Heart right ventricle (tissue), 16 donors: Measurements from ENCODE around the gene NECAB2. TPM values are rescaled to one million over a fixed set of nuclear protein-coding genes. Genes with fewer than 3 reads are reported as not detected.

Source experiments
- ATAC-seq, 8 donors: fragments of 200-7000 bp; cut with Tn5 transposase; one replicate each; pipeline ENCODE4 v1.9.1; 2020; ENCODE audit warnings: mild to moderate bottlenecking in 8 of 8, moderate library complexity in 8 of 8, moderate number of reproducible peaks in 1 of 8
- DNase-seq, 2 donors: peaks; one replicate each; pipeline ENCODE4 v3.0.0-alpha.2; 2020
- H3K27ac ChIP-seq, 10 donors: fragments of 200-600 bp; sonication (generic) in 2 of 10; one replicate each; pipeline versions ENCODE4 v1.5.0 to v1.8.0; 2020 to 2022; ENCODE audit warnings: mild to moderate bottlenecking in 3 of 10
- H3K27me3 ChIP-seq, 7 donors: fragments of 200-600 bp; one replicate each; pipeline ENCODE4 v1.8.0; 2021 to 2022; ENCODE audit warnings: mild to moderate bottlenecking in 2 of 7
- H3K36me3 ChIP-seq, 9 donors: fragments of 200-600 bp; sonication (generic) in 1 of 9; one replicate each; pipeline versions ENCODE4 v1.5.0 to v1.8.0; 2020 to 2022; ENCODE audit warnings: mild to moderate bottlenecking in 2 of 9
- H3K4me1 ChIP-seq, 9 donors: fragments of 200-600 bp; sonication (generic) in 1 of 9; one replicate each; pipeline versions ENCODE4 v1.5.0 to v1.8.0; 2020 to 2022; ENCODE audit warnings: mild to moderate bottlenecking in 4 of 9
- H3K4me3 ChIP-seq, 10 donors: fragments of 200-600 bp; sonication (generic) in 2 of 10; one replicate each; pipeline versions ENCODE4 v1.5.0 to v1.8.0; 2020 to 2022; ENCODE audit warnings: mild to moderate bottlenecking in 7 of 10, moderate library complexity in 2 of 10
- H3K9me3 ChIP-seq, 11 donors: fragments of 200-600 bp in 10 of 11; sonication (generic) in 2 of 11; one replicate each; pipeline versions ENCODE4 v1.5.0 to v1.8.0; 2013 to 2022; ENCODE audit warnings: mild to moderate bottlenecking in 2 of 11, control low read depth in 1 of 11, moderate library complexity in 1 of 11
- CTCF ChIP-seq, 9 donors: fragments of 200-600 bp; sonication (generic) in 2 of 9; IDR thresholded peaks; one replicate each; pipeline versions ENCODE4 v1.5.0 to v1.8.0; 2021 to 2022; ENCODE audit warnings: antibody characterized with exemption in 9 of 9, mild to moderate bottlenecking in 5 of 9, moderate library complexity in 1 of 9
- WGBS, 2 donors: extraction: QIAGEN DNeasy Blood & Tissue Kit; methylation state at CpG; one replicate each; pipeline ENCODE4 v1.1.7; 2013; ENCODE audit warnings: inconsistent platforms in 1 of 2; 5-methylcytosine and 5-hydroxymethylcytosine counted together
- intact Hi-C, 10 donors: fragments of 100-400 bp; cut with DNase I; formaldehyde crosslinking; loops; one replicate each; pipeline versions ENCODE4 v1.11.1 to v1.14.2; 2022
- polyA plus RNA-seq, 2 donors: library from polyadenylated mRNA; stranded (reverse); fragments of 200-250 nt; gene quantifications; one replicate each; pipeline ENCODE4 v1.2.3, GENCODE V29; 2013
- total RNA-seq, 10 donors: library from RNA; stranded (reverse); fragmentation: NEBNext Ultra II Directional in 3 of 10; extraction: Animal tissue kit (Norgen Biotek cat#: 25700) in 3 of 10; gene quantifications; one replicate each; pipeline versions ENCODE4 v1.2.1 to v1.2.4, GENCODE V29; 2021 to 2023
- donor health status: Arrhythmogenic right ventricular cardiomyopathy.
- donor health status: ischemic (EF 13 %, LVEDD 7.1; RV severe dilation, severe dysfunction).
- donor health status: healthy with polysubstance abuse.
- donor health status: DM: no; HTN: yes; CAD: no.
- donor health status: DM: no; HTN: no; CAD: no.
- donor health status: ischemic (EF 25% LVEDD 6.9; RV normal size, moderate dysfunction).
- donor health status: ischemic (EF 25% LVEDD 5.7; RV mildly dilated, moderate dysfunction).
- donor health status: healthy.
- donor health status: DM: yes; HTN: yes; CAD: no.
- donor health status: Ischemic cardiomyopathy.
- donor health status: ischemic (EF 35%, LVEDD 5.7; RV mildly dilated, moderate dysfunction).
- donor health status: nonischemic (EF 11% LVEDD 7.7; RV severe dilation, severe dysfunction).
- donor health status: DM: yes; HTN: yes; CAD: no.
- donor health status: PGD.
- donor health status: ischemic (EF 29% LVEDD 5.4; RV normal size, mild dysfunction).
- donor health status: nonischemic (EF 23%, LVEDD 6.1; RV moderate dilation, normal function).

Gene NECAB2
- total and polyA plus RNA-seq, 12 donors: 0.32 to 3.2 (median 1.0) TPM

GRCh38 chr16:84034516-84034915 is 66.5 kb downstream of the NECAB2 start:
- WGBS, 2 donors: 91 to 92% methylated on average over 12 of the region's 12 CpGs
- peaks cover 0 to 20% (median 0%) of the 10 kb centered on the region in 7 donors for H3K27me3 ChIP-seq
- DNase-seq (no peak), ATAC-seq (no peak)
- H3K36me3 ChIP-seq: no peaks in the 10 kb centered on the region
- intact Hi-C loops: no loop called here
- H3K9me3 ChIP-seq: peaks cover 0 to 14% (median 7%) of the 10 kb centered on the region in 11 donors
- no peak overlapping the region for H3K4me3 ChIP-seq
- TF ChIP-seq CTCF (IDR thresholded peaks at IDR 0.05): no peak
- H3K27ac ChIP-seq: no peak overlapping the region
- H3K4me1 ChIP-seq: no peaks in the 10 kb centered on the region

GRCh38 chr16:84036131-84036530 is 68.1 kb downstream of the NECAB2 start:
- no peak for DNase-seq
- Histone ChIP-seq H3K27ac (no peak overlapping the region), H3K27me3 (peaks cover 0 to 25% (median 0%) of the 10 kb centered on the region in 7 donors), H3K9me3 (peaks cover 0 to 14% (median 7%) of the 10 kb centered on the region in 11 donors), H3K4me3 (no peak overlapping the region), H3K36me3 (no peaks in the 10 kb centered on the region), H3K4me1 (no peaks in the 10 kb centered on the region)
- WGBS, 2 donors: 74 to 87% methylated on average over 3 of the region's 3 CpGs
- intact Hi-C loops: no loop called here
- no peak for ATAC-seq
- TF ChIP-seq CTCF (IDR thresholded peaks at IDR 0.05): no peak

- peaks cover 0 to 14% (median 7%) of the 10 kb centered on the region in 11 donors for H3K9me3 ChIP-seq
- DNase-seq: no peak
- ATAC-seq: peak in 5 of 8 donors; percentile 34 to 65 (median 50)
- H3K4me3 ChIP-seq: no peak overlapping the region
- no peaks in the 10 kb centered on the region for H3K36me3 ChIP-seq
- peaks cover 0 to 17% (median 0%) of the 10 kb centered on the region in 7 donors for H3K27me3 ChIP-seq
- 92 to 93% methylated on average over 8 of the region's 8 CpGs for WGBS, 2 donors
- intact Hi-C loops: no loop called here
- no peaks in the 10 kb centered on the region for H3K4me1 ChIP-seq
- H3K27ac ChIP-seq: no peak overlapping the region
- no peak for TF ChIP-seq CTCF (IDR thresholded peaks at IDR 0.05)
Observed at GRCh38 chr16:84036982-84037425, 69.0 kb downstream of the NECAB2 start.

GRCh38 chr16:84038469-84038868 is 70.4 kb downstream of the NECAB2 start:
- 91 to 92% methylated on average over 12 of the region's 12 CpGs for WGBS, 2 donors
- DNase-seq: no peak
- Histone ChIP-seq H3K36me3 (no peaks in the 10 kb centered on the region), H3K27ac (no peak overlapping the region), H3K4me3 (no peak overlapping the region), H3K27me3 (peaks cover 0 to 23% (median 6%) of the 10 kb centered on the region in 7 donors), H3K9me3 (peaks cover 0 to 14% (median 7%) of the 10 kb centered on the region in 11 donors), H3K4me1 (peaks cover 0 to 10% (median 3%) of the 10 kb centered on the region in 9 donors)
- no peak for TF ChIP-seq CTCF (IDR thresholded peaks at IDR 0.05)
- intact Hi-C loops: no loop called here
- no peak for ATAC-seq
